Hepatic stellate cell (primary cell): Measurements from ENCODE around the gene RBKS.

Source experiments
- DNase-seq: peaks from one replicate; pipeline ENCODE4 v3.0.0; 2011; ENCODE audit warnings: low spot score

The RBKS gene

GRCh38 chr2:27734305-27734704 lies 155.9 kb downstream of the RBKS start:
- no peak for DNase-seq
